Ecto neural progenitor cell (in vitro differentiated cells): ENCODE measurements around the gene GLI3.

ENCODE experiments used
- DNase-seq: peaks from one replicate; pipeline ENCODE4 v3.0.0-alpha.2; 2018; ENCODE audit warnings: low spot score

The GLI3 gene

GRCh38 chr7:42236266-42236975 lies 588 bp downstream of the GLI3 start:
- DNase-seq, result peak; percentile 75

GRCh38 chr7:42235741-42236161 lies 1.3 kb downstream of the GLI3 start:
- DNase-seq, result no peak

- no peak for DNase-seq
These were observed 2.3 kb downstream of the GLI3 start for GRCh38 chr7:42234736-42235135.

GRCh38 chr7:42233695-42234331 lies 3.2 kb downstream of the GLI3 start:
- DNase-seq, result no peak

- no peak for DNase-seq
These were observed 3.8 kb downstream of the GLI3 start for GRCh38 chr7:42233171-42233570.

- no peak for DNase-seq
These were observed 4.7 kb downstream of the GLI3 start for GRCh38 chr7:42232275-42232674.

- no peak for DNase-seq
These were observed 5.8 kb downstream of the GLI3 start for GRCh38 chr7:42231043-42231787.

- DNase-seq, result peak; percentile 71
These were observed 8.9 kb downstream of the GLI3 start for GRCh38 chr7:42227936-42228591.

- DNase-seq, result no peak
These were observed 9.5 kb downstream of the GLI3 start for GRCh38 chr7:42227541-42227935.

GRCh38 chr7:42227021-42227420 lies 10.0 kb downstream of the GLI3 start:
- DNase-seq, result no peak

GRCh38 chr7:42226354-42226941 lies 10.6 kb downstream of the GLI3 start:
- DNase-seq, result no peak

GRCh38 chr7:42224391-42225003 lies 12.5 kb downstream of the GLI3 start:
- DNase-seq, result no peak

- peak; percentile 66 for DNase-seq
These were observed 14.1 kb downstream of the GLI3 start for GRCh38 chr7:42222891-42223290.

- no peak for DNase-seq
These were observed 14.9 kb downstream of the GLI3 start for GRCh38 chr7:42222125-42222524.

- no peak for DNase-seq
These were observed 15.7 kb downstream of the GLI3 start for GRCh38 chr7:42221304-42221703.

- DNase-seq, result no peak
These were observed 17.6 kb downstream of the GLI3 start for GRCh38 chr7:42219447-42219846.

- no peak for DNase-seq
These were observed 18.8 kb downstream of the GLI3 start for GRCh38 chr7:42218248-42218647.

- no peak for DNase-seq
These were observed 19.5 kb downstream of the GLI3 start for GRCh38 chr7:42217548-42217947.

- DNase-seq, result no peak
These were observed 20.0 kb downstream of the GLI3 start for GRCh38 chr7:42217053-42217452.

- peak; percentile 66 for DNase-seq
These were observed 22.8 kb downstream of the GLI3 start for GRCh38 chr7:42214060-42214679.

- DNase-seq, result no peak
These were observed 23.9 kb downstream of the GLI3 start for GRCh38 chr7:42213093-42213492.
